HG03432 (cell line): ENCODE data around the gene PARP1.

Experiments
- ATAC-seq: cut with Tn5 transposase; IDR thresholded peaks from one replicate; pipeline ENCODE4 v1.9.1; 2021; ENCODE audit warnings: mild to moderate bottlenecking, moderate library complexity; ENCODE audit not compliant: unreplicated experiment

PARP1 gene

GRCh38 chr1:226408285-226409184 lies 642 bp upstream of the PARP1 start:
- no peak for ATAC-seq

DNA sequence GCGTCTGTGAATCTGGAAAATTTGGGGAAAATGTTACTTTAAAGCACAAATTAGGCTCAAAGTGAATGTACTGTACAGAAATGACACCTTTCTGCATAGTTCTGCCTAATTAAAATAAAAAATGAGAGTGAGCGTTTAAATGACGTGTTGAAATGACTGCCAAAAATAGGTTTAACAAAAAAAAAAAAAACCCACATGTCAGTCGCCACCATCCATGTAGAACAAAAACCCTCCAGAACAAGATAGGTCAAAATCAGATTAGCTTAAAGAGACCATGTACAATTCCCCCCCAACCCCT lies 745 bp downstream of the PARP1 start:
- ATAC-seq: no peak

DNA sequence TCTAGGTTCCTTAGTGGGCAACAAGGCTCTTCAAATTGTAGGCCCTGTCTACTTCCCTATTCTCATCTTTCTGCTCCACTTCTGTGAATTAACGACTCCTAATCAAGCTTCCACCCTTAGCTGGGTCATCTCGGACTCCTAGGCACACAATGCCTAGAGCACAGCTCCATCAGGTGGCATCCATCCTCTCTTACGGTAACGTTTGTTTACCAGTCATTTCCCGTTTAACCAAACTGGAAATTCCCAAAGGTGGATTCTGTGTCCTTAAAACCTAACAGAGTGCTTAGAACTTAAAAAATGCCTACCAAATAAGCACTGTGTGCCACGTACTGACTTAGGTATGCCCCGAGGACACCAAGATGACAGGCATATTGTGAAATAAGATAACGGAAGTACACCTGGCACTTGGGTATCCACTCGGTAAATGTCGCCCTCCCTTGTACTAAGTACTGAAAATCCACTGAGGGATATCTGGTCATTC lies 1.5 kb downstream of the PARP1 start:
- no peak for ATAC-seq

- ATAC-seq: peak; percentile 15
Measured at GRCh38 chr1:226405411-226405988, 2.4 kb downstream of the PARP1 start.

DNA sequence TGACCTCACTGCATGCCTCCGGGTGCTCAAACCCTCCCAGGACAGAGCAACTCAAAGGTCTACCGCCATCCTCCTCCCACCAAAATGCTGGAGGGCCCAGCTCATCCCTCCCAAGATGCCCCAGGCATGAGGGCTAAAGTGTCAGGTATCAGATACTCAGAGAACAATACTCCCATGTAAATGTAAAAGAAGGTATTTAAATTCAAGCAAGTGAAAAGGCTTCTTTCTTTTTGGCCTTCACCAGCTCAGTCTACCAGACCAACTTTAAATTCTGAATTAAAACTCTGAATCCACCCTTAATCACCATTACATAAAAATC lies 3.0 kb downstream of the PARP1 start:
- ATAC-seq: no peak

DNA sequence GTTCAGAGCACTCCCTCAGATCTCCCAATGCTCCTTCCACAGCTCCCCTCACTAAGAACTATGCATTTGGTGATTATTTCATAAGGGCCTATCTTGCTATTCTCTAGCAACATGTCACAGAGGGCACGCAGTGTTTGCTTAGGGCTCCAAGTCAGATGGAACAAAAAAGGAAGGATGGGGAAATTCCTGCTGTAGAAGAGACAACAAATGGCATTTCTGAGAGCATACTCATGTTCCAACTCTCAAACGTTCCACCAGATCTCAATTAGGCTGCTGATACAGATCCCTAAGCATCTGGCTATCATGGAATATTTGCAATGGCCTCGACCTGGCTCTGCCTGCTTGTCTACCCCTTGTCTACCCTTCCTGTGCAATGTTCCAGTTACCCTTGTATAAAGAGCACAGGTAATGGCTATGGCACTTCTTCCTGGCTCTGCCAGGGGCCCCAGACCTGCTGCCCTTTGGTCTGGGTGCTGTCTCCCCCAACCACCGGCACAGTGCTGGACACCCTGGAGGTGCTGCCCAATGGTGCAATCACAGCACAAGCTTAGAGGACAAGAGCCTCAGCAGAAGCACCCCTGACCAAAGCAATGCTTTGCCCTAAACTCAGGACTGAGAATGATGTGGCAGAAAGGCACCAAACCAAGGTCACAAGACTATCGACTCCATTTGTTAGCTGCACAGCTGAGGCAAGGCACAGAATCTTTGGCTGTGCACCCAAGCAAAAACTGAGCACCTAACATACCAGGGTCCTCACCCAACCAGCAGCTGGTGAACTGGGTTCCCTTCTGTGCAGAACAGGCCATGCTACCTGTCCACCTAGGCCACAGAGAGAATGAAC lies 3.6 kb downstream of the PARP1 start:
- no peak for ATAC-seq

DNA sequence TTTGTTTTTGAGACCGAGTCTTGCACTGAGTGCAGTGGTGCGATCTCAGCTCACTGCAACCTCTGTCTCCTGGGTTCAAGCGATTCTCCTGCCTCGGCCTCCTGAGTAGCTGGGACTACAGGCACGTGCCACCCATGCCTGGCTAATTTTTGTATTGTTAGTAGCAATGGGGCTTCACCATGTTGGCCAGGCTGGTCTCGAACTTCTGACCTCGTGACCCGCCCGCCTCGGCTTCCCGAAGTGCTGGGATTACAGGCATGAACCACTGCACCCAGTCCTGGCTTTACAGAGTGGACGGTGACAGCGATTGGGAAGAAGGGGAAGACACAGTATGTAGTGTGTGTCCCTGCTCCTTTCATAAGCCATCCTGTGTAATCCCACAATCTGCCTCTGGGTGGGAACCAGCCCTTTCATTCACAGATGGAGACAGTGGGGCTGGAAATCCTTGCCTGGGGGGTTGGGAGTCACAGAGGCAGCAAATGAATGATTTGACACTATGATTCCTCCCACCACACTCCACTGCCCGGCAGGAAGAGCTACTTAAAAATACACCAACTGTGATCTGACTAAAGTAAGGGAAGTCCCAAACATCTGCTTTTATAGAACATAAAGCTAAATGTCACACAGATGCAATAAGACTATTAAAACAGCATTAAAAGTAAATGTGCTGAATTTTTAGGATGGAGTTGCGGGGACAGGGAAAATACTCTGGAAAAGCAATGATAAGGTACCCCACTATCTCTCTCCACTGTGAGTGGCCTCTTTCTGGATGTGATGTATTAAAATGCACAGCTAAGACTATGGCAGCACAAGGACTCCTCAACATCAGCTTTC lies 4.5 kb downstream of the PARP1 start:
- no peak for ATAC-seq

GRCh38 chr1:226402739-226403165 lies 5.1 kb downstream of the PARP1 start:
- no peak for ATAC-seq

- ATAC-seq: no peak
Measured at GRCh38 chr1:226401355-226402303, 6.3 kb downstream of the PARP1 start.

DNA sequence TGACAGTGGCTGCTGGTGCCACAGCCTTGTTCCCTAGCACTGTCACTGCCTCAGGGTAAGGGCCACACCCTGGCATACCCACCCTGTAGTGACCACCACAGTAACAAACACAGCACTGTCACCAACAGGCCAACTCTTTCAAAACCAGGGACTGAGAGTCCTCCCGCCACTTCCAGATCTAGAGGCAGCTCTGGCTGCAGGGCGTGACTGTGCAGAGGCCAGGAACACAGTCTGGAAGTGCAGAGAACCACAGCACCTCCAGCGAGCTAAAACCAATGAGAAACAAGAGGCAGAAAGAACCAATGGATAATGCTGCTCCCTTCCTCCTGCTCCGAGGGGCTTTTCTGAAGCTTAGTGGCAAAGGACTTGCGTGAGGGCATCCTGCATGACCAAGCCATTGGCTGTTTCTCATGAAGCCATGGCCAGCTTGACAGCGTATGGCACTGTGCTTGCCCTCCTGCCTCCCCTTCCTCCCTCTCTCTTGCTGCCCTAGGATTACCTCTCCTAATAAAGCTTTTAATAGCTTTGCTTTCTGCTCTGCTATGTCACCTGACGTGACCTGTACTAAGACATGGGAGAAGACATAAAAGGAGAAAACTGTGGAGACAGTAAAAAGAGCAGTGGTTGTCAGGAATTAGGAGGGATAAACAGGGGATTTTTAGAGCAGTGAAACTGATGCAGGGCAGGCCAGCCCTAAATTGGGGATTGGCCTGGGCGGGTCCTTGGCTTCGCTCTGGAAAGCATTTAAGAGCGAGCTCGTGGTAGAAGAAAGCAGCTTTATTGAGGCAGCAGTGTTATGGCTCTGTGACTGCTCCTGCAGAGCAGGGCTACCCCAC lies 7.2 kb downstream of the PARP1 start:
- no peak for ATAC-seq

GRCh38 chr1:226397955-226398636 lies 9.8 kb downstream of the PARP1 start:
- no peak for ATAC-seq

GRCh38 chr1:226397011-226397926 lies 10.6 kb downstream of the PARP1 start:
- no peak for ATAC-seq

DNA sequence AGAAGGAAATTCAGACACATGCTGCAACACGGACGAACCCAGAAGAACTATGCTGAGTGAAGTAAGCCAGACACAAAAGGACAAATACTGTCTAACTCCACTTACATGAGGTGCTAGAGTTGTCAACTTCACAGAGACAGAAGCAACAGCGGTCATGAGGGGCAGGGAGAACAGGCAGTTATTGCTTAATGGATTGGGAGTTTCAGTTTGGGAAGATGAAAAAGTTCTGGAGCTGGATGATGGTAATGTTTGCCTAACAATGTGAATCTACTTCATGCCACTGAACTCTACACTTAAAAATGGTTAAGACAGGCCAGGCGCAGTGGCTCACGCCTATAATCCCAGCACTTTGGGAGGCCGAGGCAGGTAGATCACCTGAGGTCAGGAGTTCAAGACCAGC lies 12.1 kb downstream of the PARP1 start:
- no peak for ATAC-seq

- ATAC-seq: no peak
Measured at GRCh38 chr1:226394462-226394861, 13.4 kb downstream of the PARP1 start.

- ATAC-seq: no peak
Measured at GRCh38 chr1:226390681-226391080, 17.2 kb downstream of the PARP1 start.

GRCh38 chr1:226388131-226388530 lies 19.8 kb downstream of the PARP1 start:
- ATAC-seq: no peak

GRCh38 chr1:226384717-226385116 lies 23.2 kb downstream of the PARP1 start:
- no peak for ATAC-seq
